ENCODE measurements around the gene RUNX1.

- TF ChIP-seq POLR2AphosphoS5 (IDR thresholded peaks at IDR 0.05) (peak; percentile 68), POLR2A (IDR thresholded peaks at IDR 0.05) (no peak)
Measured at GRCh38 chr21:34818662-34819158, 230.4 kb downstream of the RUNX1 start.
